Testis (tissue), 3 donors: ENCODE results near the gene TRIM22. TPM values are rescaled to one million over a fixed set of nuclear protein-coding genes. Genes with fewer than 3 reads are reported as not detected.
"Not testable (repeated sequence)": the region's sequence is repeated elsewhere in the genome, so short reads cannot be mapped to it uniquely, and the experiment has no call there.

Experiments used
- DNase-seq: peaks from one replicate; pipeline ENCODE4 v3.0.0-alpha.2; 2019
- H3K27ac ChIP-seq, 2 donors: fragments of 200-600 bp; sonication (generic); one replicate each; pipeline ENCODE4 v1.5.1; 2019
- H3K27me3 ChIP-seq: fragments of 200-600 bp; sonication (generic); one replicate; pipeline ENCODE4 v1.5.1; 2019
- H3K36me3 ChIP-seq: fragments of 200-600 bp; sonication (generic); one replicate; pipeline ENCODE4 v1.5.1; 2017; ENCODE audit warnings: low read depth; ENCODE audit errors: missing control alignments
- H3K4me1 ChIP-seq: fragments of 200-600 bp; sonication (generic); one replicate; pipeline ENCODE4 v1.5.1; 2019
- H3K4me3 ChIP-seq, 2 donors: fragments of 200-600 bp; sonication (generic); one replicate each; pipeline ENCODE4 v1.5.1; 2017 to 2019
- H3K9me3 ChIP-seq: fragments of 200-600 bp; sonication (generic); one replicate; pipeline ENCODE4 v1.5.1; 2017
- CTCF ChIP-seq, 3 experiments: fragments of 450-650 bp in 2 of 3; fragments of 200-600 bp in 1 of 3; sonication (generic) in 1 of 3; IDR thresholded peaks; one replicate each; pipeline ENCODE4 v1.5.1; 2016 to 2019; ENCODE audit warnings: antibody characterized with exemption in 3 of 3, mild to moderate bottlenecking in 2 of 3, moderate library complexity in 1 of 3
- POLR2A ChIP-seq: fragments of 450-650 bp; IDR thresholded peaks from one replicate; pipeline ENCODE4 v1.6.1; 2017; ENCODE audit warnings: antibody characterized with exemption, mild to moderate bottlenecking, moderate library complexity
- WGBS, 2 donors: methylation state at CpG; one replicate each; pipeline ENCODE4 v1.1.5; 2018; 5-methylcytosine and 5-hydroxymethylcytosine counted together
- intact Hi-C: fragments of 100-400 bp; cut with DNase I; formaldehyde crosslinking; loops from one replicate; pipeline ENCODE4 v1.15.1; 2023; ENCODE audit warnings: low total_unique reads
- polyA plus RNA-seq: library from polyadenylated mRNA; stranded (reverse); fragments of 350-450 nt; fragmentation: Illumina TruSeq; extraction: RNeasy Lipid Tissue Mini Kit (QIAGEN cat#74804); gene quantifications from one replicate; pipeline ENCODE4 v1.2.3, GENCODE V29; 2014; ENCODE audit warnings: low read depth, low replicate concordance; ENCODE audit not compliant: insufficient read depth
- total RNA-seq, 2 donors: library from RNA; depleted of rRNA; stranded (reverse); fragments of >200 nt; gene quantifications; one replicate each; pipeline ENCODE4 v1.2.3, GENCODE V29; 2016

TRIM22 gene
- total and polyA plus RNA-seq, 3 donors from 2014 or later: 25.0 to 30.3 (median 25.0) TPM

GRCh38 chr11:5686426-5686825 is 3.2 kb upstream of the TRIM22 start:
- no peak for DNase-seq
- intact Hi-C loops: no loop called here
- no peak for TF ChIP-seq CTCF (IDR thresholded peaks at IDR 0.05)
- TF ChIP-seq POLR2A: no peak
- Histone ChIP-seq H3K4me3 (no peak overlapping the region), H3K9me3 (no peaks in the 10 kb centered on the region), H3K36me3 (no peaks in the 10 kb centered on the region), H3K4me1 (peaks cover 5% of the 10 kb centered on the region), H3K27me3 (no peaks in the 10 kb centered on the region), H3K27ac (no peak overlapping the region)
- WGBS, 2 donors: 89 to 93% methylated on average over 4 of the region's 4 CpGs

- Histone ChIP-seq H3K9me3 (no peaks in the 10 kb centered on the region), H3K27ac (peak overlapping the region; percentile 85 to 97), H3K4me3 (no peak overlapping the region), H3K36me3 (no peaks in the 10 kb centered on the region), H3K27me3 (no peaks in the 10 kb centered on the region), H3K4me1 (peaks cover 5% of the 10 kb centered on the region)
- no peak for DNase-seq
- intact Hi-C loops: no loop called here
- 94 to 100% methylated on average over 1 of the region's 1 CpG for WGBS, 2 donors
- TF ChIP-seq POLR2A (no peak), CTCF (IDR thresholded peaks at IDR 0.05) (no peak)
These were observed 1.1 kb upstream of the TRIM22 start for GRCh38 chr11:5688482-5688881.

- Histone ChIP-seq H3K27me3 (no peaks in the 10 kb centered on the region), H3K9me3 (no peaks in the 10 kb centered on the region), H3K27ac (peak overlapping the region; percentile 85 to 97), H3K4me1 (no peaks in the 10 kb centered on the region), H3K4me3 (peak overlapping the region; percentile 38 to 51), H3K36me3 (no peaks in the 10 kb centered on the region)
- DNase-seq: peak; percentile 25
- 28 to 38% methylated on average over 5 of the region's 5 CpGs for WGBS, 2 donors
- TF ChIP-seq POLR2A: no peak
- intact Hi-C loops: no loop called here
These were observed 626 bp downstream of the TRIM22 start for GRCh38 chr11:5690216-5690615.

- Histone ChIP-seq H3K27ac (peak overlapping the region; percentile 85 to 97), H3K36me3 (no peaks in the 10 kb centered on the region), H3K4me3 (peak overlapping the region; percentile 38 to 51), H3K9me3 (no peaks in the 10 kb centered on the region), H3K27me3 (no peaks in the 10 kb centered on the region), H3K4me1 (no peaks in the 10 kb centered on the region)
- no peak for TF ChIP-seq POLR2A
- no peak for TF ChIP-seq CTCF (IDR thresholded peaks at IDR 0.05)
- intact Hi-C loops: no loop called here
- WGBS, 2 donors: 26 to 36% methylated on average over 5 of the region's 5 CpGs
- peak; percentile 49 for DNase-seq
These were observed 1.1 kb downstream of the TRIM22 start for GRCh38 chr11:5690736-5691135.

- H3K27ac ChIP-seq: peak overlapping the region; percentile 85 to 97
- intact Hi-C loops, H3K27me3 ChIP-seq, H3K4me1 ChIP-seq, H3K36me3 ChIP-seq, H3K9me3 ChIP-seq, DNase-seq: not testable (repeated sequence)
- 55 to 57% methylated on average over 12 of the region's 12 CpGs for WGBS, 2 donors
- peak overlapping the region; percentile 38 to 51 for H3K4me3 ChIP-seq
These were observed 1.8 kb downstream of the TRIM22 start for GRCh38 chr11:5691238-5691963.

GRCh38 chr11:5691964-5692361 is 2.4 kb downstream of the TRIM22 start:
- DNase-seq: no peak
- Histone ChIP-seq H3K4me3 (peak overlapping the region in 1 of 2 donors; percentile 4), H3K4me1 (no peaks in the 10 kb centered on the region), H3K36me3 (no peaks in the 10 kb centered on the region), H3K27me3 (no peaks in the 10 kb centered on the region), H3K9me3 (no peaks in the 10 kb centered on the region), H3K27ac (peak overlapping the region in 1 of 2 donors; percentile 97)
- TF ChIP-seq CTCF (IDR thresholded peaks at IDR 0.05) (no peak), POLR2A (no peak)
- WGBS, 2 donors: 65 to 70% methylated on average over 3 of the region's 3 CpGs
- intact Hi-C loops: no loop called here
